Lung (tissue), 12 donors: ENCODE results near the gene PORCN. TPM values are rescaled to one million over a fixed set of nuclear protein-coding genes. Genes with fewer than 3 reads are reported as not detected.

Source experiments
- ATAC-seq: fragments of 200-7000 bp; cut with Tn5 transposase; one replicate; pipeline ENCODE4 v1.9.1; 2020; ENCODE audit warnings: moderate number of reproducible peaks; ENCODE audit not compliant: insufficient read depth, low FRiP score
- DNase-seq, 3 donors: peaks; one replicate each; pipeline ENCODE4 v3.0.0-alpha.2; 2013 to 2017
- H3K27ac ChIP-seq, 2 donors: one replicate each; pipeline ENCODE4 v1.5.1; 2013; ENCODE audit warnings: mild to moderate bottlenecking in 2 of 2, moderate library complexity in 2 of 2, control low read depth in 1 of 2, inconsistent platforms in 1 of 2, low read depth in 1 of 2, low read length in 1 of 2
- H3K27me3 ChIP-seq, 3 donors: one replicate each; pipeline ENCODE4 v1.5.1; 2013; ENCODE audit warnings: low read length in 2 of 3; ENCODE audit not compliant: control insufficient read depth in 3 of 3, insufficient read depth in 3 of 3
- H3K36me3 ChIP-seq, 4 donors: one replicate each; pipeline ENCODE4 v1.5.1; 2013; ENCODE audit warnings: low read length in 4 of 4, mild to moderate bottlenecking in 1 of 4, moderate library complexity in 1 of 4; ENCODE audit not compliant: control insufficient read depth in 4 of 4, insufficient read depth in 4 of 4
- H3K4me1 ChIP-seq, 5 donors: one replicate each; pipeline ENCODE4 v1.5.1; 2013; ENCODE audit warnings: low read length in 5 of 5, mild to moderate bottlenecking in 2 of 5, moderate library complexity in 1 of 5; ENCODE audit not compliant: control insufficient read depth in 5 of 5, insufficient read depth in 5 of 5
- H3K4me3 ChIP-seq: one replicate; pipeline ENCODE4 v1.5.1; 2013; ENCODE audit warnings: mild to moderate bottlenecking, control low read depth, moderate library complexity
- H3K9ac ChIP-seq, 2 donors: one replicate each; pipeline ENCODE4 v1.5.1; 2013; ENCODE audit warnings: low read length in 2 of 2, control low read depth in 1 of 2; ENCODE audit not compliant: insufficient read depth in 1 of 2
- H3K9me3 ChIP-seq, 4 donors: one replicate each; pipeline ENCODE4 v1.5.1; 2013; ENCODE audit warnings: low read length in 3 of 4, mild to moderate bottlenecking in 1 of 4, moderate library complexity in 1 of 4; ENCODE audit not compliant: control insufficient read depth in 4 of 4, insufficient read depth in 3 of 4
- CTCF ChIP-seq: IDR thresholded peaks from 2 replicates; pipeline ENCODE4 v1.5.1; 2012; ENCODE audit warnings: mild to moderate bottlenecking; ENCODE audit errors: control extremely low read depth, extremely low read depth
- WGBS, 2 donors: extraction: QIAGEN DNeasy Blood & Tissue Kit; methylation state at CpG; one replicate each; pipeline ENCODE4 v1.1.7; 2013; 5-methylcytosine and 5-hydroxymethylcytosine counted together
- polyA plus RNA-seq, 2 donors: library from polyadenylated mRNA; stranded (reverse); fragments of 200-250 nt; gene quantifications; one replicate each; pipeline ENCODE4 v1.2.1, GENCODE V29; 2013
- total RNA-seq, 2 donors: library from RNA; depleted of rRNA in 1 of 2; stranded (reverse); fragments of >200 nt in 1 of 2; gene quantifications; one replicate each; pipeline ENCODE4 v1.2.1, GENCODE V29; 2014 to 2021
- donor health status: control.
- donor health status: control.
- donor health status: Bipolar disorder and iron deficiency.
- donor health status: healthy.
- donor health status: DM: yes; HTN: yes; CAD: no.

Gene PORCN
- total and polyA plus RNA-seq, 4 donors = 3.3 to 12.8 (median 11.8) TPM

GRCh38 chrX:48539345-48540027 lies 30.7 kb downstream of the PORCN start, which contains the start of gene TBC1D25:
TSS of gene TBC1D25 (plus strand) at chrX:48539714. CDS start at chrX:48539798, 84 bp downstream.
- Histone ChIP-seq H3K4me1 (peaks cover 0 to 6% (median 3%) of the 10 kb centered on the region in 5 donors), H3K4me3 (peak within 1 kb of the TSS; percentile 41), H3K9ac (peak within 1 kb of the TSS; percentile 62 to 68), H3K27ac (peak within 1 kb of the TSS; percentile 86 to 87), H3K27me3 (no peaks in the 10 kb centered on the region), H3K36me3 (peaks cover 0 to under 1% (median 0%) of the 10 kb centered on the region in 4 donors), H3K9me3 (peaks cover 0 to 2% (median under 1%) of the 10 kb centered on the region in 4 donors)
- no peak for TF ChIP-seq CTCF
- DNase-seq (peak; percentile 97), ATAC-seq (peak; percentile 90)
- 0 to 41% methylated on average over 26 to 59 of the region's 59 CpGs for WGBS, 2 donors

DNA sequence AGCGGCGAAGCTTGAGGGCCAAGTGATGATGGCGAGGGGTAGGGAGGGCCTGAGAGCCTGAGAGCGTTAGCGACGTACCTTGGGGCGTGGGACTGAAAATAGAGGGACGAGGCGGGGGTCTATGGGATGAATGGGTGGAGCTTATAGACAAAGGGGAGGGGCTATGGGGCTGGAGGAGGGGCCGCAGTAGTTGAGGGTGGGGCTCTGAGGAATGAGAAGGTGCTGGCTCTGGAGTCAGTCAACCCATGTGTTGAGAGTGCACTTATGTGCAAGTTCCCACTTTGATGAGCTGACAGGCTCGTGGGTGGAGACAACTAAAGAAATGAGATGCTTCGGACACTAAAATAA lies 31.2 kb downstream of the PORCN start:
- H3K27ac ChIP-seq = peak overlapping the region; percentile 78 to 86
- TF ChIP-seq CTCF = no peak
- ATAC-seq (peak; percentile 58), DNase-seq (peak in 2 of 3 donors; percentile 43 to 47)
- H3K4me3 ChIP-seq = peak overlapping the region; percentile 41
- 1 to 47% methylated on average over 12 of the region's 12 CpGs for WGBS, 2 donors
- H3K27me3 ChIP-seq = no peaks in the 10 kb centered on the region
- peaks cover 0 to 6% (median 3%) of the 10 kb centered on the region in 5 donors for H3K4me1 ChIP-seq
- peak overlapping the region; percentile 62 to 68 for H3K9ac ChIP-seq
- H3K36me3 ChIP-seq = peaks cover 0 to 6% (median 0%) of the 10 kb centered on the region in 4 donors
- H3K9me3 ChIP-seq = peaks cover 0 to 2% (median 0%) of the 10 kb centered on the region in 4 donors

DNA sequence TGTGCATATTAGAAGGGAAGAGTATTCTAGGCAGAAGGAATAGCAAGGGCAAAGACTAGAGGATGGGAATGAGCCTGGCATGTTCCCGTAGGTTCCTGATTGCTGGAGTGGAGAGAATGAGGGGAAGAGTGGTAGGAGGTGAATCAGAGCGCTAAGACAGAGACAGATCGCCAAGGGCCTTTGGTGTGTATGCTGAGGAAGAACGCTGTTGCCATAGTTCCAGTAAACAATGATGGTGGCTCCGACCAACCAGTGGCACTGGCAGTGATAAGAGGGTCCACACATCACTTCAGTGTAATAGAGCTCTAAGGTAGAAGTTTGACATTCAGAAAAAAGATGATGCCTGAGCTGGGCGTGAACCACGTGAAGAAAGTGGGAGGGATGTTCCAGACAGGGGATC lies 31.7 kb downstream of the PORCN start:
- WGBS, 2 donors = 77 to 98% methylated on average over 7 of the region's 7 CpGs
- ATAC-seq (no peak), DNase-seq (no peak)
- peak overlapping the region in 1 of 2 donors; percentile 62 for H3K9ac ChIP-seq
- peaks cover 0 to 6% (median 3%) of the 10 kb centered on the region in 5 donors for H3K4me1 ChIP-seq
- H3K27me3 ChIP-seq = no peaks in the 10 kb centered on the region
- TF ChIP-seq CTCF = no peak
- no peak overlapping the region for H3K4me3 ChIP-seq
- no peaks in the 10 kb centered on the region for H3K9me3 ChIP-seq
- peak overlapping the region in 1 of 2 donors; percentile 86 for H3K27ac ChIP-seq
- peaks cover 0 to 7% (median 0%) of the 10 kb centered on the region in 4 donors for H3K36me3 ChIP-seq
